ENCODE measurements around the gene TCERG1L. TPM values are rescaled to one million over a fixed set of nuclear protein-coding genes. Genes with fewer than 3 reads are reported as not detected.

Gene TCERG1L
- total RNA-seq, 1 experiment from 2014 or later, result 1.5 TPM

DNA sequence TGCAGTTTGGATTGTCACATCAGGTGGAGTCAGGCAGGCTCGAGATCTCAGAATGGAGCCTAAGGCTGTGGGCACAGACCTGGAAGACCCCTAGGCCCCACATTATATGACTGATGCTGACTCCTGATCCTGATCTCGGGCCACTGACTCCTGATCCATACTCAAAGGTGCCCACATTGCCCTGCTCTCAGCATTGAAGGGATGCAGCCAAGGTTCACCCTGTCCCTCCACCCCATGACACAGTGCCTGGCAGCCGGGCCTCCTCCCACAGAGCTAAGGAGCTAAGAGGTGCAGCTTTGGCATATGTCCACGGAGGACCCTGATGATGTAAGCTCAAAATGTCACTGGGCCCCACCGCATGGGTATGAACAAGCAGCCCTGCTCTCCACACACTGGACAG lies 36.6 kb downstream of the TCERG1L start (continued):
- TF ChIP-seq FOXK1 (CRISPR knock-in tag; IDR thresholded peaks at IDR 0.05) (no peak), SOX15 (CRISPR knock-in tag; IDR thresholded peaks at IDR 0.05) (no peak), TCF7 (CRISPR knock-in tag; IDR thresholded peaks at IDR 0.05; ENCODE audit: low read depth) (no peak)

DNA sequence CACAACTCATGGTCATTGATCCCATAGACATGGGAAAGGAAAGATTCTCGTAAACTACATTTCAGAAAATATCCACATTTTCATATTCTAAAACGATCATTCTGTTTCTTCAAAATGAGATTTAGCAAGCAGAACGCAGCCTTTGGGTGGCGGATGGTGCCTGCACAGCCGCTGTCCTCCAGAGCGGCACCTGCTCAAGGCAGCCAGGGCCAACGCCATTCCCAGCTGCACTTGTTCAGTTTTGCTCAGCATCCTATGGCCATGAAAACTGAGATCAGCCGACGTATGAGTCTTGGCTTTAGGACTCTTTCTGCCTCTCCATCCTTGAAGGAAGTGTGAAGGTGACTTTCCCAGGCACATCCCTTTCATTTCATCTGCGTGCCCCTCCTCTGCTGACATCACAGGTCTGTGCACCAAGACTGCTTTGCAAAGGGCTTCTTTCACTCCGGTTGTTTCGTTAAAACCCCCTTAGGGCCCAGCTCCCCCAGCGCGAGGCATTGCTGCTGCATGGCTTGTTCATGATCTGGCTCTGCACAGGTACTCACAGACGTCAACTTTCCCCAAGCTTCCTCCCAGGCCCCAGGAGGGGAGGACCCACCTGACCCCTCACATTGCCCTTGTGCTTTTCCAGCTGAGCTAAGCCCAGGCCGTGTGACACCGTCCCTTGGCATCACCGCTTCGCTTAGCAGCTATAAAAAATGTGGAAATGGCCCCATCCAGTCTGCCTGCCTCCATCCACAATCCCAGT lies 37.2 kb downstream of the TCERG1L start:
- H3K27ac Mint-ChIP-seq, result no peak overlapping the region
- CTCF ChIA-PET, result no interaction called here
- H3K4me3 Mint-ChIP-seq, result no peak overlapping the region
- no peaks in the 10 kb centered on the region for H3K4me1 Mint-ChIP-seq
- DNase-seq (ENCODE audit: low spot score) (no peak), ATAC-seq (no peak)
- POLR2A ChIA-PET, result no interaction called here
- TF ChIP-seq, protein P1, sequence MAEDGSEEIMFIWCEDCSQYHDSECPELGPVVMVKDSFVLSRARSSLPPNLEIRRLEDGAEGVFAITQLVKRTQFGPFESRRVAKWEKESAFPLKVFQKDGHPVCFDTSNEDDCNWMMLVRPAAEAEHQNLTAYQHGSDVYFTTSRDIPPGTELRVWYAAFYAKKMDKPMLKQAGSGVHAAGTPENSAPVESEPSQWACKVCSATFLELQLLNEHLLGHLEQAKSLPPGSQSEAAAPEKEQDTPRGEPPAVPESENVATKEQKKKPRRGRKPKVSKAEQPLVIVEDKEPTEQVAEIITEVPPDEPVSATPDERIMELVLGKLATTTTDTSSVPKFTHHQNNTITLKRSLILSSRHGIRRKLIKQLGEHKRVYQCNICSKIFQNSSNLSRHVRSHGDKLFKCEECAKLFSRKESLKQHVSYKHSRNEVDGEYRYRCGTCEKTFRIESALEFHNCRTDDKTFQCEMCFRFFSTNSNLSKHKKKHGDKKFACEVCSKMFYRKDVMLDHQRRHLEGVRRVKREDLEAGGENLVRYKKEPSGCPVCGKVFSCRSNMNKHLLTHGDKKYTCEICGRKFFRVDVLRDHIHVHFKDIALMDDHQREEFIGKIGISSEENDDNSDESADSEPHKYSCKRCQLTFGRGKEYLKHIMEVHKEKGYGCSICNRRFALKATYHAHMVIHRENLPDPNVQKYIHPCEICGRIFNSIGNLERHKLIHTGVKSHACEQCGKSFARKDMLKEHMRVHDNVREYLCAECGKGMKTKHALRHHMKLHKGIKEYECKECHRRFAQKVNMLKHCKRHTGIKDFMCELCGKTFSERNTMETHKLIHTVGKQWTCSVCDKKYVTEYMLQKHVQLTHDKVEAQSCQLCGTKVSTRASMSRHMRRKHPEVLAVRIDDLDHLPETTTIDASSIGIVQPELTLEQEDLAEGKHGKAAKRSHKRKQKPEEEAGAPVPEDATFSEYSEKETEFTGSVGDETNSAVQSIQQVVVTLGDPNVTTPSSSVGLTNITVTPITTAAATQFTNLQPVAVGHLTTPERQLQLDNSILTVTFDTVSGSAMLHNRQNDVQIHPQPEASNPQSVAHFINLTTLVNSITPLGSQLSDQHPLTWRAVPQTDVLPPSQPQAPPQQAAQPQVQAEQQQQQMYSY (CRISPR knock-in tag; IDR thresholded peaks at IDR 0.05), result no peak
- no peak for TF ChIP-seq TP53 (CRISPR knock-in tag; IDR thresholded peaks at IDR 0.05)
- no peak for TF ChIP-seq GABPB1 (CRISPR knock-in tag; IDR thresholded peaks at IDR 0.05)
- TF ChIP-seq GTF2I (CRISPR knock-in tag; conservative IDR thresholded peaks at IDR 0.05), result no peak
- TF ChIP-seq IRF1 (CRISPR knock-in tag; IDR thresholded peaks at IDR 0.05), result no peak
- no peak for TF ChIP-seq KAT7 (CRISPR knock-in tag; IDR thresholded peaks at IDR 0.05; ENCODE audit: borderline replicate concordance)
- TF ChIP-seq HMGXB4 (CRISPR knock-in tag; IDR thresholded peaks at IDR 0.05), result no peak
- no peak for TF ChIP-seq ZNF671 (CRISPR knock-in tag; IDR thresholded peaks at IDR 0.05)
- no peak for TF ChIP-seq PRRX2 (CRISPR knock-in tag; IDR thresholded peaks at IDR 0.05)
- TF ChIP-seq ZNF121 (CRISPR knock-in tag; IDR thresholded peaks at IDR 0.05), result no peak
- H3K36me3 Mint-ChIP-seq, result peaks cover 63% of the 10 kb centered on the region
- H3K27me3 Mint-ChIP-seq (ENCODE audit: low read depth), result peaks cover 20% of the 10 kb centered on the region
- H3K9me3 Mint-ChIP-seq, result peaks cover 46% of the 10 kb centered on the region

GRCh38 chr10:131273476-131273875 lies 38.0 kb downstream of the TCERG1L start:
- H3K4me1 Mint-ChIP-seq, result no peaks in the 10 kb centered on the region
- no peak overlapping the region for H3K27ac Mint-ChIP-seq
- DNase-seq (ENCODE audit: low spot score), result no peak
- peaks cover 24% of the 10 kb centered on the region for H3K27me3 Mint-ChIP-seq (ENCODE audit: low read depth)
- CTCF ChIA-PET, result no interaction called here
- no peak for ATAC-seq
- peaks cover 53% of the 10 kb centered on the region for H3K9me3 Mint-ChIP-seq
- POLR2A ChIA-PET, result no interaction called here
- H3K36me3 Mint-ChIP-seq, result peaks cover 65% of the 10 kb centered on the region
- no peak overlapping the region for H3K4me3 Mint-ChIP-seq
- TF ChIP-seq CREM (CRISPR knock-in tag; IDR thresholded peaks at IDR 0.05), result no peak
- TF ChIP-seq HMGXB4 (CRISPR knock-in tag; IDR thresholded peaks at IDR 0.05), result no peak
- no peak for TF ChIP-seq ATF1 (CRISPR knock-in tag; IDR thresholded peaks at IDR 0.05)
- no peak for TF ChIP-seq MYBL2 (CRISPR knock-in tag; IDR thresholded peaks at IDR 0.05)
- TF ChIP-seq, protein P2, sequence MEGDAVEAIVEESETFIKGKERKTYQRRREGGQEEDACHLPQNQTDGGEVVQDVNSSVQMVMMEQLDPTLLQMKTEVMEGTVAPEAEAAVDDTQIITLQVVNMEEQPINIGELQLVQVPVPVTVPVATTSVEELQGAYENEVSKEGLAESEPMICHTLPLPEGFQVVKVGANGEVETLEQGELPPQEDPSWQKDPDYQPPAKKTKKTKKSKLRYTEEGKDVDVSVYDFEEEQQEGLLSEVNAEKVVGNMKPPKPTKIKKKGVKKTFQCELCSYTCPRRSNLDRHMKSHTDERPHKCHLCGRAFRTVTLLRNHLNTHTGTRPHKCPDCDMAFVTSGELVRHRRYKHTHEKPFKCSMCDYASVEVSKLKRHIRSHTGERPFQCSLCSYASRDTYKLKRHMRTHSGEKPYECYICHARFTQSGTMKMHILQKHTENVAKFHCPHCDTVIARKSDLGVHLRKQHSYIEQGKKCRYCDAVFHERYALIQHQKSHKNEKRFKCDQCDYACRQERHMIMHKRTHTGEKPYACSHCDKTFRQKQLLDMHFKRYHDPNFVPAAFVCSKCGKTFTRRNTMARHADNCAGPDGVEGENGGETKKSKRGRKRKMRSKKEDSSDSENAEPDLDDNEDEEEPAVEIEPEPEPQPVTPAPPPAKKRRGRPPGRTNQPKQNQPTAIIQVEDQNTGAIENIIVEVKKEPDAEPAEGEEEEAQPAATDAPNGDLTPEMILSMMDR (IDR thresholded peaks at IDR 0.05), result no peak
- TF ChIP-seq, protein P3, sequence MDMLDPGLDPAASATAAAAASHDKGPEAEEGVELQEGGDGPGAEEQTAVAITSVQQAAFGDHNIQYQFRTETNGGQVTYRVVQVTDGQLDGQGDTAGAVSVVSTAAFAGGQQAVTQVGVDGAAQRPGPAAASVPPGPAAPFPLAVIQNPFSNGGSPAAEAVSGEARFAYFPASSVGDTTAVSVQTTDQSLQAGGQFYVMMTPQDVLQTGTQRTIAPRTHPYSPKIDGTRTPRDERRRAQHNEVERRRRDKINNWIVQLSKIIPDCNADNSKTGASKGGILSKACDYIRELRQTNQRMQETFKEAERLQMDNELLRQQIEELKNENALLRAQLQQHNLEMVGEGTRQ (CRISPR knock-in tag; IDR thresholded peaks at IDR 0.05), result no peak
- no peak for TF ChIP-seq ZMAT4 (CRISPR knock-in tag; IDR thresholded peaks at IDR 0.05)
- no peak for TF ChIP-seq KAT7 (CRISPR knock-in tag; IDR thresholded peaks at IDR 0.05; ENCODE audit: borderline replicate concordance)
- TF ChIP-seq PRRX2 (CRISPR knock-in tag; IDR thresholded peaks at IDR 0.05), result no peak
- TF ChIP-seq ESRRA (CRISPR knock-in tag; IDR thresholded peaks at IDR 0.05; ENCODE audit: borderline replicate concordance), result no peak
- no peak for TF ChIP-seq RELA (CRISPR knock-in tag; IDR thresholded peaks at IDR 0.05; ENCODE audit: borderline replicate concordance)
- TF ChIP-seq NR2C2 (CRISPR knock-in tag; IDR thresholded peaks at IDR 0.05), result no peak
- TF ChIP-seq TEAD1 (CRISPR knock-in tag; IDR thresholded peaks at IDR 0.05), result no peak
- TF ChIP-seq FOXP1 (CRISPR knock-in tag; IDR thresholded peaks at IDR 0.05; ENCODE audit: borderline replicate concordance), result no peak

All from WTC11 (cell line).